ENCODE data around the gene SEC31B. TPM values are rescaled to one million over a fixed set of nuclear protein-coding genes. Genes with fewer than 3 reads are reported as not detected.

SEC31B gene
- total RNA-seq, 1 donor from 2014 or later: 8.8 TPM

DNA sequence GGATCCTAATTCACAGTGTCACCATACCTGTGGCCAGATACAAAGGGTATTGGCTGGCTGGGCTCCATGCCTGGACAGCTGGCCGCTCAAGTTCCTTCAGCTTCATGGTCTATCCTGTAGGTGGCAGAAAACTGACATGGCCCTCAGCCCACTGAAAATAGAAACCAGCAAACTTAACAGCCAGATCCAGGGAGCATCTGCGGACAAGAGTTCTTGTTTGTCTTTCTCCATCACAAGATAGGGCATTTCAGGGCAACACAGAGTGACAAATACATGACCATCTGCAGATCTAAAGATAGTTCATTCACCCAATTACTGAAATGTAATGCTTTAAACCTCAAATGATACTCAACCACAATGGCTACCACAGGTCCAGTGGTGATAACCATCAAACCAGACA lies 2.8 kb downstream of the SEC31B start:
- no peak overlapping the region for H3K4me3 ChIP-seq
- peaks cover 41% of the 10 kb centered on the region for H3K27me3 ChIP-seq
- no peaks in the 10 kb centered on the region for H3K9me3 Mint-ChIP-seq
- H3K36me3 ChIP-seq: no peaks in the 10 kb centered on the region
- DNase-seq (ENCODE audit: low spot score): no peak
- H3K27ac ChIP-seq: no peak overlapping the region
- peaks cover 8% of the 10 kb centered on the region for H3K36me3 Mint-ChIP-seq
- H3K4me1 Mint-ChIP-seq: peaks cover 15% of the 10 kb centered on the region
- H3K9me3 ChIP-seq (ENCODE audit: low read depth): no peaks in the 10 kb centered on the region
- no peaks in the 10 kb centered on the region for H3K27me3 Mint-ChIP-seq (ENCODE audit: insufficient read depth, low read depth)
- no peak overlapping the region for H2AFZ ChIP-seq (replicated peaks)
- TF ChIP-seq, protein P1, sequence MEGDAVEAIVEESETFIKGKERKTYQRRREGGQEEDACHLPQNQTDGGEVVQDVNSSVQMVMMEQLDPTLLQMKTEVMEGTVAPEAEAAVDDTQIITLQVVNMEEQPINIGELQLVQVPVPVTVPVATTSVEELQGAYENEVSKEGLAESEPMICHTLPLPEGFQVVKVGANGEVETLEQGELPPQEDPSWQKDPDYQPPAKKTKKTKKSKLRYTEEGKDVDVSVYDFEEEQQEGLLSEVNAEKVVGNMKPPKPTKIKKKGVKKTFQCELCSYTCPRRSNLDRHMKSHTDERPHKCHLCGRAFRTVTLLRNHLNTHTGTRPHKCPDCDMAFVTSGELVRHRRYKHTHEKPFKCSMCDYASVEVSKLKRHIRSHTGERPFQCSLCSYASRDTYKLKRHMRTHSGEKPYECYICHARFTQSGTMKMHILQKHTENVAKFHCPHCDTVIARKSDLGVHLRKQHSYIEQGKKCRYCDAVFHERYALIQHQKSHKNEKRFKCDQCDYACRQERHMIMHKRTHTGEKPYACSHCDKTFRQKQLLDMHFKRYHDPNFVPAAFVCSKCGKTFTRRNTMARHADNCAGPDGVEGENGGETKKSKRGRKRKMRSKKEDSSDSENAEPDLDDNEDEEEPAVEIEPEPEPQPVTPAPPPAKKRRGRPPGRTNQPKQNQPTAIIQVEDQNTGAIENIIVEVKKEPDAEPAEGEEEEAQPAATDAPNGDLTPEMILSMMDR (IDR thresholded peaks at IDR 0.05): peak; percentile 30
- TF ChIP-seq EZH2phosphoT487 (IDR thresholded peaks at IDR 0.05): no peak
- no peak for TF ChIP-seq EZH2 (IDR thresholded peaks at IDR 0.05)
- peaks cover 22% of the 10 kb centered on the region for H4K20me1 ChIP-seq (ENCODE audit: low read depth)
- peaks cover 17% of the 10 kb centered on the region for H3F3A ChIP-seq (ENCODE audit: low read depth)
- H3K27ac Mint-ChIP-seq: no peak overlapping the region
- no peak overlapping the region for H3K9ac ChIP-seq
- H3K4me2 ChIP-seq: no peak overlapping the region
- no peaks in the 10 kb centered on the region for H3K79me2 ChIP-seq (ENCODE audit: low read depth)
- H3K4me3 Mint-ChIP-seq: no peak overlapping the region
- H3K4me1 ChIP-seq: peaks cover 11% of the 10 kb centered on the region

DNA sequence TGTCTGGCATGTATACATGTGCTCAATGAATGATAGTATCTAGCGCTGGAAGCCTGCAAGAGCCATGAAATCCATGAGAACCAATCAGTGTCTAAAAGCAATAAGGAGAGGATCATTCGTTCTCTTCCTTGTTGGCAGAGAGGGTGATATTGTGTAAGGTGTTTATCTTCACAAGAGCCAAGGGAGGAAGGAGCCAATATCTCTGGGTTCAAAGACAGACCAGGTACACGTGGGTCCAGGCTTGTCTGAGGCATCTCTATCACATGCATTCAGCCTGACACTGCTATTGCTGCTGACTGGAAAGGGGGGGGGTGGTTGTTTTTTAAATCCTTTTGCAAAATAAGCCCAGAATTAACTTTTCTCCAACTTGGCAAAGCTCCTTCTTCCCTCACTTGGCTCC lies 4.0 kb downstream of the SEC31B start:
- Mint-ChIP-seq H3K4me3 (no peak overlapping the region), H3K4me1 (peaks cover 15% of the 10 kb centered on the region)

DNA sequence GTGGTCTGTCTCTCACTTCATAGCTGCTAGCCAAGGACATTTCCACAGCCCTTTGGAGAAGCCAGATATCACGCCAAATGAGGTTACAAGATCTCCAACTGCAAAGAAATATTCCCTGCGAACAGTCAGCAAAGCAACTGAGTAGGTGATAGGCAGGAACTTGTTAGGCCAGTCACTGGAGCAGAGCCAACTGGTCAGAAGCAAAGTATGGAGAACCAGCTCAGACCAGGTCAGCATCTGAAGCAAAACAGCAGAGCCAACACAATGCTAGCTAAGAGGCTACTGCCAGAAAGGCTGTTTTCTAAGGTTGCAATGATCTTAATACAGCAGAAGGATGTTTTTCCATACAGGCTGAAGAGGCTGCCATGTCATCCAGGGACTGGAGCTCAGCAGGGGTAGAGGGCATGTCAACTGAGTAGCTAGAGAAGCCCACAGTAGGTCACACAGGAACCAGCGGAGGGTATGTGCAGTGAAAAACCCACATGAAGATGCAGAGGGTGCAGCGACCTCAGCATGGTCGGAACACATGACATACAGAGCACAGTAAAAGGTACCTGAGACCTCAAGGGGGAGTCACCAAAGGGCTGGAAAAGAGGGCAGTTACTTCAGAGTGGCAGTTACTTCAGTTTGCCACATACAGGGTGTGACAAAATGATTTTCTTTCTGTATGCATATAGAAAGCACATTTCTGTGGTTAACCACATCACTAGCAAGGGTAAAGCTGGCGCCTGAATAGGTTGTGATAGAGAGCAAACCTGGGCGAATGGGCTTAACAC lies 8.9 kb downstream of the SEC31B start:
- Histone ChIP-seq H3K9ac (no peak overlapping the region), H3K9me3 (ENCODE audit: low read depth) (no peaks in the 10 kb centered on the region), H3K79me2 (ENCODE audit: low read depth) (no peaks in the 10 kb centered on the region), H2AFZ (replicated peaks) (no peak overlapping the region), H3K27ac (no peak overlapping the region), H3K4me3 (no peak overlapping the region), H4K20me1 (ENCODE audit: low read depth) (peaks cover 3% of the 10 kb centered on the region), H3K36me3 (no peaks in the 10 kb centered on the region), H3F3A (ENCODE audit: low read depth) (no peaks in the 10 kb centered on the region), H3K27me3 (peaks cover 15% of the 10 kb centered on the region), H3K4me2 (no peak overlapping the region), H3K4me1 (peaks cover 17% of the 10 kb centered on the region)
- Mint-ChIP-seq H3K27me3 (ENCODE audit: insufficient read depth, low read depth) (peaks cover 11% of the 10 kb centered on the region), H3K4me1 (peaks cover 26% of the 10 kb centered on the region), H3K9me3 (no peaks in the 10 kb centered on the region), H3K27ac (peak overlapping the region; percentile 30), H3K4me3 (no peak overlapping the region), H3K36me3 (peaks cover 18% of the 10 kb centered on the region)
- TF ChIP-seq, protein P1 (IDR thresholded peaks at IDR 0.05): no peak
- no peak for TF ChIP-seq EZH2phosphoT487 (IDR thresholded peaks at IDR 0.05)
- no peak for TF ChIP-seq EZH2 (IDR thresholded peaks at IDR 0.05)
- no peak for DNase-seq (ENCODE audit: low spot score)

More for the DNA sequence above, 4.0 kb downstream of the SEC31B start:
- H3K9me3 Mint-ChIP-seq: no peaks in the 10 kb centered on the region
- Histone ChIP-seq H3K4me2 (no peak overlapping the region), H3K27ac (no peak overlapping the region), H2AFZ (replicated peaks) (no peak overlapping the region), H4K20me1 (ENCODE audit: low read depth) (peaks cover 16% of the 10 kb centered on the region), H3K4me3 (no peak overlapping the region), H3K4me1 (peaks cover 11% of the 10 kb centered on the region), H3K9ac (no peak overlapping the region), H3K27me3 (peaks cover 33% of the 10 kb centered on the region), H3F3A (ENCODE audit: low read depth) (peaks cover 17% of the 10 kb centered on the region), H3K79me2 (ENCODE audit: low read depth) (no peaks in the 10 kb centered on the region), H3K9me3 (ENCODE audit: low read depth) (no peaks in the 10 kb centered on the region), H3K36me3 (no peaks in the 10 kb centered on the region)
- H3K36me3 Mint-ChIP-seq: peaks cover 8% of the 10 kb centered on the region
- no peak for DNase-seq (ENCODE audit: low spot score)
- no peak overlapping the region for H3K27ac Mint-ChIP-seq
- TF ChIP-seq, protein P1 (IDR thresholded peaks at IDR 0.05): no peak
- TF ChIP-seq EZH2 (IDR thresholded peaks at IDR 0.05): no peak
- TF ChIP-seq EZH2phosphoT487 (IDR thresholded peaks at IDR 0.05): no peak
- H3K27me3 Mint-ChIP-seq (ENCODE audit: insufficient read depth, low read depth): peaks cover 4% of the 10 kb centered on the region

All from neural progenitor cell (in vitro differentiated cells).